HG02870 (cell line): ENCODE data around the gene RIC8B.

Source experiments
- ATAC-seq: cut with Tn5 transposase; IDR thresholded peaks from one replicate; pipeline ENCODE4 v1.9.1; 2021; ENCODE audit warnings: mild to moderate bottlenecking, moderate library complexity; ENCODE audit not compliant: unreplicated experiment

Gene RIC8B

GRCh38 chr12:106926657-106927056 is 152.2 kb downstream of the RIC8B start:
- no peak for ATAC-seq

GRCh38 chr12:106934277-106934676 is 159.8 kb downstream of the RIC8B start:
- no peak for ATAC-seq
